GM12878 (cell line): ENCODE measurements around the gene ABCA4. TPM values are rescaled to one million over a fixed set of nuclear protein-coding genes. Genes with fewer than 3 reads are reported as not detected.
A peak's percentile ranks its signal among the peaks of the same experiment; 100 is the strongest.

ENCODE experiments used
- ATAC-seq: fragments of 200-7000 bp; cut with Tn5 transposase; 3 replicates; pipeline ENCODE4 v1.9.1; 2020; ENCODE audit warnings: mild to moderate bottlenecking, moderate library complexity
- BruUV-seq: library from RNA; stranded (reverse); fragments of 400-500 nt; replicated peaks from 2 replicates; lab custom pipeline; 2021; lab: Mats Ljungman, UMichigan
- CTCF ChIA-PET: fragments of 300-600 bp; sonication (Branson Sonifier 250); formaldehyde crosslinking; extraction: SDS; loops from one replicate; lab custom pipeline; 2021; ENCODE audit warnings: inconsistent platforms; lab: Yijun Ruan, JAX
- POLR2A ChIA-PET: fragments of 350-600 bp; formaldehyde crosslinking; extraction: SDS; loops from one replicate; lab custom pipeline; 2021; ENCODE audit warnings: inconsistent platforms; lab: Charles Lee
- RAD21 ChIA-PET: fragments of 300-600 bp; sonication (Branson Sonifier 250); formaldehyde crosslinking; loops from one replicate; lab custom pipeline; 2023; ENCODE audit warnings: antibody characterized with exemption; ENCODE audit not compliant: unreplicated experiment; lab: Charles Lee
- SMC1A ChIA-PET: fragments of 300-600 bp; sonication (Branson Sonifier 250); formaldehyde crosslinking; loops from one replicate; lab custom pipeline; 2023; ENCODE audit not compliant: unreplicated experiment, uncharacterized antibody; lab: Charles Lee
- DNase-seq: peaks from one replicate; pipeline ENCODE4 v3.0.0-alpha.2; 2011; ENCODE audit warnings: low read depth, low spot score
- FAIRE-seq: peaks from 3 replicates; lab custom pipeline; 2011; peaks lifted over from hg19 to GRCh38; lab: Jason Lieb, UNC
- H2AFZ ChIP-seq: 2 replicates; pipeline ENCODE4 v1.6.0; 2011; ENCODE audit warnings: low read depth, low read length, control low read depth; ENCODE audit not compliant: control insufficient read depth
- H3K27ac ChIP-seq: 2 replicates; pipeline ENCODE4 v1.5.1; 2011; ENCODE audit warnings: control low read depth; ENCODE audit not compliant: control insufficient read depth, insufficient read depth
- H3K27me3 ChIP-seq, 2 experiments: replicated peaks in 1 of 2; 2 replicates each; pipeline versions ENCODE4 v1.6.0 to v1.6.1; 2011; ENCODE audit warnings: low read length in 1 of 2; ENCODE audit not compliant: control insufficient read depth in 2 of 2, insufficient read depth in 2 of 2
- H3K36me3 ChIP-seq, 2 experiments: 2 replicates each; pipeline ENCODE4 v1.5.1; 2011; ENCODE audit warnings: low read length in 1 of 2; ENCODE audit not compliant: control insufficient read depth in 2 of 2, insufficient read depth in 2 of 2
- H3K4me1 ChIP-seq: 2 replicates; pipeline ENCODE4 v1.6.1; 2011; ENCODE audit warnings: mild to moderate bottlenecking, low read length, moderate library complexity, mixed read lengths; ENCODE audit not compliant: control insufficient read depth, insufficient read depth
- H3K4me2 ChIP-seq: 2 replicates; pipeline ENCODE4 v1.6.0; 2011; ENCODE audit warnings: control low read depth; ENCODE audit not compliant: control insufficient read depth, insufficient read depth
- H3K4me3 ChIP-seq: fragments of 200-600 bp; sonication (generic); 2 replicates; pipeline ENCODE4 v1.5.1; 2016
- H3K79me2 ChIP-seq: 2 replicates; pipeline ENCODE4 v1.6.0; 2011; ENCODE audit warnings: low read length; ENCODE audit not compliant: control insufficient read depth, insufficient read depth
- H3K9ac ChIP-seq: 2 replicates; pipeline ENCODE4 v1.8.0; 2011; ENCODE audit warnings: low read length, control low read depth, mixed read lengths; ENCODE audit not compliant: control insufficient read depth, insufficient read depth
- H3K9me3 ChIP-seq: replicated peaks from 3 replicates; pipeline ENCODE4 v1.5.1; 2011; ENCODE audit warnings: mild to moderate bottlenecking, low read length; ENCODE audit not compliant: control insufficient read depth, insufficient read depth
- H4K20me1 ChIP-seq: 2 replicates; pipeline ENCODE4 v1.6.0; 2011; ENCODE audit not compliant: control insufficient read depth, insufficient read depth
- BHLHE40 ChIP-seq, 2 experiments: fragments of 450-650 bp in 1 of 2; IDR thresholded peaks; 2 replicates each; pipeline ENCODE4 v1.6.1; 2011 to 2017; ENCODE audit warnings: low read depth in 2 of 2, borderline replicate concordance in 1 of 2, improper control_type of control experiment in 1 of 2, low read length in 1 of 2, mild to moderate bottlenecking in 1 of 2
- BRCA1 ChIP-seq: IDR thresholded peaks from 2 replicates; pipeline ENCODE4 v1.6.1; 2011; ENCODE audit warnings: low read depth, low read length, improper control_type of control experiment
- IRF4 ChIP-seq: IDR thresholded peaks from 2 replicates; pipeline ENCODE4 v1.6.1; 2011; ENCODE audit warnings: low read depth, low read length
- NBN ChIP-seq: fragments of 450-650 bp; IDR thresholded peaks from 2 replicates; pipeline ENCODE4 v1.6.1; 2016
- POLR2AphosphoS5 ChIP-seq: IDR thresholded peaks from 2 replicates; pipeline ENCODE4 v1.6.1; 2011; ENCODE audit warnings: mild to moderate bottlenecking, low read length, inconsistent platforms
- RAD51 ChIP-seq: fragments of 450-650 bp; IDR thresholded peaks from 2 replicates; pipeline ENCODE4 v1.6.1; 2016; ENCODE audit warnings: moderate library complexity, mild to moderate bottlenecking, inconsistent platforms
- RBBP5 ChIP-seq: fragments of 200-600 bp; sonication (generic); conservative IDR thresholded peaks from 2 replicates; pipeline ENCODE4 v1.6.1; 2016
- STAT1 ChIP-seq: fragments of 450-650 bp; conservative IDR thresholded peaks from 2 replicates; pipeline ENCODE4 v1.6.1; 2014; ENCODE audit warnings: antibody characterized with exemption, mild to moderate bottlenecking
- SUZ12 ChIP-seq: fragments of 200-600 bp; sonication (generic); IDR thresholded peaks from one replicate; pipeline ENCODE4 v1.6.1; 2018; ENCODE audit warnings: antibody characterized with exemption, mild to moderate bottlenecking; ENCODE audit not compliant: unreplicated experiment
- ZZZ3 ChIP-seq: IDR thresholded peaks from 2 replicates; pipeline ENCODE4 v1.6.1; 2011; ENCODE audit warnings: low read depth; ENCODE audit not compliant: control insufficient read depth, insufficient read length
- WGBS: methylation state at CpG from one replicate; pipeline ENCODE4 v1.1.6; 2016; ENCODE audit warnings: low lambda C conversion rate; ENCODE audit not compliant: insufficient replicate concordance, insufficient coverage; ENCODE audit errors: missing lambda C conversion rate; 5-methylcytosine and 5-hydroxymethylcytosine counted together
- in situ Hi-C: fragments of 300-500 bp; cut with MboI; formaldehyde crosslinking; loops from 9 replicates; pipeline ENCODE4 v1.14.3; 2018; ENCODE audit warnings: mixed read lengths
- intact Hi-C: fragments of 100-400 bp; cut with micrococcal nuclease; formaldehyde crosslinking; loops from one replicate; pipeline ENCODE4 v1.14.2; 2022; ENCODE audit not compliant: unreplicated experiment
- polyA plus RNA-seq, 11 experiments: library from polyadenylated mRNA; depleted of rRNA in 4 of 11; unstranded in 6 of 11; stranded (reverse) in 5 of 11; fragments of >200 nt; fragmentation: Nextera tagmentation in 4 of 11; fragmentation: Illumina TruSeq in 1 of 11; extraction: Ambion mirVana in 4 of 11; extraction: Trizol in 1 of 11; gene quantifications; 1 replicate in 1 of 11; 2 replicates in 10 of 11; pipeline versions ENCODE4 v1.2.1 to v1.2.3, GENCODE V29; 2011 to 2016; ENCODE audit warnings: inconsistent platforms in 2 of 11, missing spikeins in 2 of 11, low read depth in 1 of 11
- total RNA-seq, 4 experiments: library from RNA; depleted of rRNA in 3 of 4; stranded (reverse); fragments of >200 nt in 3 of 4; fragmentation: Illumina TruSeq in 1 of 4; extraction: Trizol in 1 of 4; gene quantifications; 2 replicates each; pipeline versions ENCODE4 v1.2.1 to v1.2.3, GENCODE V29; 2013 to 2021

ABCA4 gene
- total and polyA plus RNA-seq, 10 of the 15 experiments (the other 5 are each of a cell fraction or from before 2014, with no cell fraction given): 0.03 to 0.28 (median 0.11) TPM; not detected in 3

GRCh38 chr1:94031154-94031553 lies 89.8 kb downstream of the ABCA4 start:
- no peaks in the 10 kb centered on the region for H3K9me3 ChIP-seq
- H2AFZ ChIP-seq: no peak overlapping the region
- no peak overlapping the region for H3K27ac ChIP-seq
- in situ Hi-C loops: no loop called here
- TF ChIP-seq RBBP5 (no peak), POLR2AphosphoS5 (no peak), IRF4 (no peak), RAD51 (peak; percentile 91), STAT1 (no peak), BRCA1 (no peak), BHLHE40 (IDR thresholded peaks at IDR 0.05; ENCODE audit: borderline replicate concordance in 1 of 2, low read depth in 2 of 2, low read length in 1 of 2) (peak in 1 of 2 experiments; percentile 48; a peak in 1 of 4 replicates), ZZZ3 (no peak), NBN (no peak), SUZ12 (no peak)
- TF ChIP-seq, all 136 proteins: peak for 2
- Histone ChIP-seq H3K9ac (no peak overlapping the region), H3K27me3 (no peaks in the 10 kb centered on the region; a peak in 1 of 4 replicates), H3K4me1 (no peaks in the 10 kb centered on the region; the same call in 1 of the 2 replicates), H4K20me1 (no peaks in the 10 kb centered on the region), H3K4me3 (no peak overlapping the region), H3K4me2 (no peak overlapping the region), H3K79me2 (no peaks in the 10 kb centered on the region), H3K36me3 (no peaks in the 10 kb centered on the region)
- RAD21 ChIA-PET: no interaction called here
- ATAC-seq (no peak), FAIRE-seq (no peak), DNase-seq (no peak)
- POLR2A ChIA-PET: no interaction called here
- CTCF ChIA-PET: interaction anchor here (1.3 to 10.4 kb wide), 3 partner anchors 8 to 433 kb away, joined by 3 to 152 read pairs (median 5); no protein-coding TSS in a partner anchor
- intact Hi-C loops: no loop called here
- SMC1A ChIA-PET: no interaction called here
- no TSS peak for BruUV-seq
- WGBS: 76% methylated on average over 4 of the region's 4 CpGs
